CD4-positive, alpha-beta T cell treated with Interferon alpha-2 for 1 hour (primary cell): ENCODE results near the gene RC3H2.

Experiments
- DNase-seq, 2 donors: peaks; one replicate each; pipeline ENCODE4 v3.0.0-alpha.2; 2020 to 2022

The RC3H2 gene

DNA sequence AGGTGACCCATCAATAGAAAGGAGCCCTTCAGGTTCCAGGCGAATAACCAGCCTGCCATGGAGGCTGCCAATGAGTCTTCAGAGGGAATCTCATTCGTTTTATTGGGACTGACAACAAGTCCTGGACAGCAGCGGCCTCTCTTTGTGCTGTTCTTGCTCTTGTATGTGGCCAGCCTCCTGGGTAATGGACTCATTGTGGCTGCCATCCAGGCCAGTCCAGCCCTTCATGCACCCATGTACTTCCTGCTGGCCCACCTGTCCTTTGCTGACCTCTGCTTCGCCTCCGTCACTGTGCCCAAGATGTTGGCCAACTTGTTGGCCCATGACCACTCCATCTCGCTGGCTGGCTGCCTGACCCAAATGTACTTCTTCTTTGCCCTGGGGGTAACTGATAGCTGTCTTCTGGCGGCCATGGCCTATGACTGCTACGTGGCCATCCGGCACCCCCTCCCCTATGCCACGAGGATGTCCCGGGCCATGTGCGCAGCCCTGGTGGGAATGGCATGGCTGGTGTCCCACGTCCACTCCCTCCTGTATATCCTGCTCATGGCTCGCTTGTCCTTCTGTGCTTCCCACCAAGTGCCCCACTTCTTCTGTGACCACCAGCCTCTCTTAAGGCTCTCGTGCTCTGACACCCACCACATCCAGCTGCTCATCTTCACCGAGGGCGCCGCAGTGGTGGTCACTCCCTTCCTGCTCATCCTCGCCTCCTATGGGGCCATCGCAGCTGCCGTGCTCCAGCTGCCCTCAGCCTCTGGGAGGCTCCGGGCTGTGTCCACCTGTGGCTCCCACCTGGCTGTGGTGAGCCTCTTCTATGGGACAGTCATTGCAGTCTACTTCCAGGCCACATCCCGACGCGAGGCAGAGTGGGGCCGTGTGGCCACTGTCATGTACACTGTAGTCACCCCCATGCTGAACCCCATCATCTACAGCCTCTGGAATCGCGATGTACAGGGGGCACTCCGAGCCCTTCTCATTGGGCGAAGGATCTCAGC, 104.8 kb downstream of the RC3H2 start, which contains the start of gene OR1K1:
Gene OR1K1, plus strand, starts transcription at position 58 of the 995 bp plus-strand sequence. Its CDS starts 0 bp downstream, at position 58.
- no peak for DNase-seq

GRCh38 chr9:122797316-122798063, 107.7 kb downstream of the RC3H2 start:
- no peak for DNase-seq
